ENCODE data around the gene GNRH2.

DNA sequence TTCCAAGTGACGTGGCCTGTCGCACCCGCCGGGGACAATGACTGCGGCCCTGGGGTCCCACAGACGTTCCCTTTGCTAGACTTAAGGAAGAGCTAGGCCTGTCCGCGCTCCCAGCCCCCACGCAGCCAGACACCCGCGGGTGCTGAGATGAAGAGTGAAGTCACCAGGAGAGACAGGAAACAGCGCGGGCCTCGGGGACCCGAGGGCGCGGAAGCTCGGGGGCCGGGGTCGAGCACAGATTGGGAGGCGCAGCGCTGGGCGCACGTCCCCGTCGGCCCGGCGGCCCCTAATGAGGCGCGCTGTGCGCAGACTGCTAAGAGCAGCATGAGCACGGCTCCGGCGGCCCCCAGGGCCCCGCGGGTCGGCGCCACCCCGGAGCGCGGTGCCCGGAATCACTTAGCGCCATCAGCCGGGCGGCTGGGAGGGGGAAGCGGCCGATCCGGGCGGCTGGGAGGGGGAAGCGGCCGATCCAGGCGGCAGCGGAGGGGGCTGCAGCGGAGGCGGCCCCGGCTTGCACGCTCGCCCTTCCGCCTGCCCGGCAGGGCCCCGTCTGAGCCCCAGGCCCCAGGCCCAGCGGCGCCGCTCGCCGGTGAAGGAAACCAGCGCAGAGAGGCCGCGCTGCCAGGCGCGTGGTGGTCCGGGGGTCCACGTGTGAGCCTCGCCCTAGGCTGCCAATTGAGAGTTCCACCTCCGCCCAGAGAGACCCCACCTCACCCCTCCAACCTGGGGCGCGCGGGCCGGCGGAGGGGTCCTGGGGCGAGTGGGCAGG lies 49.4 kb downstream of the GNRH2 start:
- TF ChIP-seq EZH2 (IDR thresholded peaks at IDR 0.05; ENCODE audit: low read depth) = no peak
- TF ChIP-seq, protein P1, sequence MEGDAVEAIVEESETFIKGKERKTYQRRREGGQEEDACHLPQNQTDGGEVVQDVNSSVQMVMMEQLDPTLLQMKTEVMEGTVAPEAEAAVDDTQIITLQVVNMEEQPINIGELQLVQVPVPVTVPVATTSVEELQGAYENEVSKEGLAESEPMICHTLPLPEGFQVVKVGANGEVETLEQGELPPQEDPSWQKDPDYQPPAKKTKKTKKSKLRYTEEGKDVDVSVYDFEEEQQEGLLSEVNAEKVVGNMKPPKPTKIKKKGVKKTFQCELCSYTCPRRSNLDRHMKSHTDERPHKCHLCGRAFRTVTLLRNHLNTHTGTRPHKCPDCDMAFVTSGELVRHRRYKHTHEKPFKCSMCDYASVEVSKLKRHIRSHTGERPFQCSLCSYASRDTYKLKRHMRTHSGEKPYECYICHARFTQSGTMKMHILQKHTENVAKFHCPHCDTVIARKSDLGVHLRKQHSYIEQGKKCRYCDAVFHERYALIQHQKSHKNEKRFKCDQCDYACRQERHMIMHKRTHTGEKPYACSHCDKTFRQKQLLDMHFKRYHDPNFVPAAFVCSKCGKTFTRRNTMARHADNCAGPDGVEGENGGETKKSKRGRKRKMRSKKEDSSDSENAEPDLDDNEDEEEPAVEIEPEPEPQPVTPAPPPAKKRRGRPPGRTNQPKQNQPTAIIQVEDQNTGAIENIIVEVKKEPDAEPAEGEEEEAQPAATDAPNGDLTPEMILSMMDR (conservative IDR thresholded peaks at IDR 0.05) = no peak
